Stimulated activated naive CD4-positive, alpha-beta T cell (primary cell): Measurements from ENCODE around the gene VAMP4.
"Not testable (repeated sequence)": the region's sequence is repeated elsewhere in the genome, so short reads cannot be mapped to it uniquely, and the experiment has no call there.

Experiments used
- DNase-seq, 6 experiments: peaks; one replicate each; lab custom pipeline; 2025; lab: John Stamatoyannopoulos, UW

Gene VAMP4

DNA sequence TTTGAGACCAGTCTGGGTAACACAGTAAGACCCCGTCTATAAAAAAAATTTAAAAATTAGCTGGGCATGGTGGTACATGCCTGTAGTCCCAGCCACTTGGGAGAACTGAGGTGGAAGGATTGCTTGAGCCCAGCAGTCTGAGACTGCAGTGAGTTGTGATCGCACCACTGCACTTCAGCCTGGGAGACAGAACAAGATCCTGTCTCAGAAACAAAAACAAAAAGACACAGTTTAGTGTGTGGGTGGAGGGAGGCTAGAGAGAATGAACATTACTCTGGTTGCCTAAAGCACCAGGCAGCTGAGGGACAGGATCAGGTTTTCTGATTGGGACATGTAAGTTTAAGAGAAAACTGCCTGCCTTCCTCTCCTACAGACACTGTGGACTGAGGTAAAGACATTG is 42.3 kb downstream of the VAMP4 start:
- no peak for DNase-seq

DNA sequence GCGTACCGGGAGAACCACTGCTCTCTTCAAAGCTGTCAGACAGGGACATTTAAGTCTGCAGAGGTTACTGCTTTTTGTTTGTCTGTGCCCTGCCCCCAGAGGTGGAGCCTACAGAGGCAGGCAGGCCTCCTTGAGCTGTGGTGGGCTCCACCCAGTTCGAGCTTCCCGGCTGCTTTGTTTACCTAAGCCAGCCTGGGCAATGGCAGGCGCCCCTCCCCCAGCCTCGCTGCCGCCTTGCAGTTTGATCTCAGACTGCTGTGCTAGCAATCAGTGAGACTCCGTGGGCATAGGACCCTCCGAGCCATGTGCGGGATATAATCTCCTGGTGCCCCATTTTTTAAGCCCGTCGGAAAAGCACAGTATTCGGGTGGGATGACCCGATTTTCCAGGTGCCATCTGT is 46.1 kb downstream of the VAMP4 start:
- not testable (repeated sequence) for DNase-seq

DNA sequence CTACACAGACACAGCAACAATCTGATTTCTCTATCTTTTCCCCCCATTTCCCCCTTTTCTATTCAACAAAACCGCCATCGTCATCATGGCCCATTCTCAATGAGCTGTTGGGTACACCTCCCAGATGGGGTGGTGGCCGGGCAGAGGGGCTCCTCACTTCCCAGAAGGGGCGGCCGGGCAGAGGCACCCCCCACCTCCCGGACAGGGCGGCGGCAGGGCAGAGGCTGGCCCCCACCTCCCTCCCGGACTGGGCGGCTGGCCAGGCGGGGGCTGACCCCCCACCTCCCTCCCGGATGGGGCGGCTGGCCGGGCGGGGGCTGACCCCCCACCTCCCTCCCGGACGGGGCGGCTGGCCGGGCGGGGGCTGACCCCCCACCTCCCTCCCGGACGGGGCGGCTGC is 48.3 kb downstream of the VAMP4 start:
- DNase-seq = not testable (repeated sequence)

- no peak for DNase-seq
Measured at GRCh38 chr1:171683870-171684269, 58.0 kb downstream of the VAMP4 start.

DNA sequence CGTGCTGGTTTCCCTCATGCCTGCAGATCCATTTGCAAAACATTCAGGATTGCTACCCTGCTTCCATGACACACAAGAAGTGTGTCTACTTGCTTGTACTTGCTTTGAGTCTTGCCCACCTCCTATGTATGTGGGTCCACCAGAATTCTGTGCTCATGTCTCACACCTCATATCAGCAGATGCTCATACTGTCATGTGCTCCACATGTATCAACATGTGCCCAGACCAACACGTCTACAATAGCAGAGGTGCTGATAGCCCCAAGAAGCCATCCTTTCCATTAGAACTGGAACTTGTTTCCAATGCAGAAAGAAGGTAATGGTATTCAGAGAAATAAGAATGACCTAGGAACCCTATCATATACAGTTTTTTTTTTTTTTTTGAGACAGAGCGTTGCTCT is 61.5 kb downstream of the VAMP4 start:
- DNase-seq = no peak

GRCh38 chr1:171676823-171677222 is 65.0 kb downstream of the VAMP4 start:
- no peak for DNase-seq

DNA sequence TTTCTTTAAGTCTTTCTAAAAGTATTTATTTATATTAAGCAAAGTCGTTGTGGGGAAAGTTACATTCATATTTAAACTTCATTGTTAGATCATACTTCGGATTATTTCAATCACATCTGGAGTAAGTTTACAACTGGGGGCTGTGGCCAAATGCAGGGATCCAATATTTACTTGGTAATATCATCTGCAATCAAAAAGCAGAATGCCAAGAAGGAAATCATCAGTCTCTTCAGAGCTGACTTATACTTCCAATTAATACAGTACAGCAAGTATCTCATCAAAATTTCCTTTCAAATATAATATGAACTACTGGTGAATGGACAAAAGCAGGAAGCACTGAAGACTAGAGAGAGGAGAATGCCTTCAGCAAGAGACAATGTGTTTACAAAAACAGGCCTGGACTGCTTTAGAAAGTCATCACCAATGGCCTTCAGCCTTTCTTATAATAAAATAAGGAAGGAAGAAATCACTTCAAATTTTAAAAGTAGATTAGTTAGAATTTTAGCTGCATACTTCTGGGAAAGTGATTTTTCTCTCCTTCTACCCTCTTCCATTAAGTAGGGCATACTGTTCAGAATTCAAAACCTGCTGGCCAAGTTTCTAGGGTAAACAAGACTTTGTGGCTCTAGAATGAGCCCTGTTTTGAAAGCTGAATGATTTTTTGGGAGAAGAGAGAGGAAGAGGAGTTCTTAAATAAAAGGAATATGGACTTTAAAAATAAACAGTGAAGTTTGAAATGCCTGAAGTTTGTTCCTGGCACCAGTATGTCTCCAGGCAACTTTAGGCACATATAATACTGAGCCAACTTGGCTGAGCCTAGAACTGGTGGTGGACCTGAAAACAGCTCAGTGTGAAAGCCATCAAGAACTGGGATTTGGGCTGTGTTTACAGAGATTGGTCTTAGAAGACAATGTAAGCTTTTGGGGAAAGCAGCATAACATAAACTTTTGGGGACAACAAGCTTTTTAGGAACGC is 67.1 kb downstream of the VAMP4 start:
- DNase-seq = no peak

GRCh38 chr1:171670739-171671138 is 71.1 kb downstream of the VAMP4 start:
- DNase-seq = no peak

DNA sequence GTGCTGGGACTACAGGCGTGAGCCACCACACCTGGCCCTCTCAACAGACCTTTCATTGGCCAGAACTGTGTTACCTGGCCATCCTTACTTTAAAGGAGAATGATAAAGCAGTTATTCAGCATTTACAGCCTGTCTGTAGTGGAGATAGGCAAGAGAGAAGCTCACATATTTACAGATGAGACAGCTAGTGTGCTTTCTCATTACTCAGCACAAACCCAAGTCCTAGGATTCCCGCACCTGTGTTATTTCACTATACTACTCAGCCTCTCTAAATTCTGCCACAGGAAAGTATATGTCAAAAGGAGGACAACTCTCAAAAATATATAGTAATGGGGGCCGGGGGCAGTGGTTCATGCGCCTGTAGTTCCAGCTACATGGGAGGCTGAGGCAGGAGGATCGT is 73.5 kb downstream of the VAMP4 start:
- DNase-seq = no peak

GRCh38 chr1:171666114-171666769 is 75.6 kb downstream of the VAMP4 start:
- DNase-seq = no peak

DNA sequence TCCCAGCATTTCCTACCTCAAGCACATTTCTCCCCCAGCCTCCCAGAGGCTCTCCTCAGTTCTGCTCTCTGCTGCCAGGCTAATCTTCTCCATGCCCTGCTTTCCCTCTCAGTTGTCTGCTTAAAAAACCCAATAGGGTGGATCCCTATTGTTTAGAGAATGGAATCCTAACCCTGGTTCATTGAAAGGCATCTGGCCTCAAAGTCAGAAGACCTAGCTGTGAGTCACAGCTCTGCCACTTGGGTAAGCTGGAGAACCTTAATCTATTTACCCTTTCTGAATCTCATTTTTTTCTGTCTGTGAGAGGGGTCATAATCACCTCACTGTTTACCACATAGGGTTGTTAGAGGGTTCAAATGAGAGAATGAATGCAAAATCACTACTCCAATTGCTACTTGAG is 76.9 kb downstream of the VAMP4 start:
- DNase-seq = no peak

DNA sequence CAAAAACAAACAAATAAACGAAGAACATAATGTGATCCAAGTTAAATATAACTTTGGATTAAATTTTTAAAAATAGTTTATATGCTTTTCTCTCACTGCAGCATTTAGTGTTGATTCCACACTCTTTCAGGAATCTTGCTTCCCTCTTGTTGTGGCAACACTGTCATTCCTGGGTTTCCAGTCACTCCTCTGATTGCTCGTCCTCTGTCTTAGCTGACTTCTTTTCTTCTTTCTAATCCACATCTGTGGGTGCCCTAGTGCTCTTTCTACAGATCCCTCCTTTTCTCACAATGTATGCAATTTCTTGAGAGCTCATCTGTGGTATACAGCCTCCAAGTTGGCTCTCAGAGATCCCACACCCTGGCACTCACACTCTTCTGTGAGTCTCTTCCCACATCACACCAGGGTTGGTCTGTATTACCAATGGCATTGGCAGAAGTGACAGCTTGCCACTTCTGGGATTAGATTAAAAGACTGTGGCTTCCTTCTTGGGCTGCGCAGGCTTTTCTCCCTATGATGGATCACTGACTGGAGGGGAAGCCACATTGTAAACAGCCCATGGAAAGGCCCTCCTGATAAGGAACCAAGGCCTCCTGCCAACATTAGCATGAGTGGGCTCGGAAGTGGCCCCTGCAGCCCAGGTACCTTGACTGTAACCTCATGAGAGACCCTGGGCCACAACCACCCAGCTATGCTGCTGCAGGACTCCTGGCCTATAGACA is 77.8 kb downstream of the VAMP4 start:
- no peak for DNase-seq

DNA sequence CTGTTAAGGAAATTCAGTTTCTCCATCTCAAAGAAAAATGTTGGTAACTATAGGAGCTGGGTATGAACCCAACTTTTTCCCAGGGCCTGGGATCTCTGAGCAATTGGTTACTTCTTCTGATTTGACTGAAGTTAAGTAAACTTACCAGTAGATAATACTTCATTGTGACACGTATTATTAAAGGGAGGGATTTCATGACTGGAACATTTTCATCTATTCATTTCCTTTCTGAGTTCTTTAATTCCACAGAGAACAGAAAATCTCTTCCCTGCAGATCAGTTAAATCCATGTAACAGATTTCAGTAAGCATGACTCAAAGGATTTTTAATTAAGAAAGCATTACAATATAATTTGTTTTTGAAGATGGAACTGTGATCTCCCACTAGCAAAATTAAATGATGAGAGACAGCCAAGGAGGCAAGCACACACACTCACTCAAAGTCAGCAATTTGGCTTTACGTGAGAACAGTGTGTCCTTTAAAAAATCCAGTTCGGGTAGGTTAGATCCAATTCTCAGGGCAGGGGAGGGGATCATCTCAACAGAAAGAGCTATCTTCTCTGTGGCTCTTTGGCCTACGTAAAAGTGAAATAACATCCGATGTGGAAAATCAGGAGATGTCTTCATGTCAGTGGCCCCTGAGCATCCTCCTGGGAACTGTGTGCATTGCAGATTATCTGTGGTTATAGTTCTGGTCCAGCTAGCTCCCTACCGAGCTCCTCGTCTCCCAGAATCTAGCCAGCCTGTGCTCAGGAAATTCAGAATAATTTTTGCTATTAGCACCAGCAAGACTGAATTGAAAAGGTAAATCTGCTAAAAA is 78.6 kb downstream of the VAMP4 start:
- no peak for DNase-seq

- DNase-seq = no peak
Measured at GRCh38 chr1:171661076-171661650, 80.7 kb downstream of the VAMP4 start.

- not testable (repeated sequence) for DNase-seq
Measured at GRCh38 chr1:171656206-171656605, 85.7 kb downstream of the VAMP4 start.

- no peak for DNase-seq
Measured at GRCh38 chr1:171655746-171656116, 86.1 kb downstream of the VAMP4 start.

GRCh38 chr1:171654942-171655745 is 86.7 kb downstream of the VAMP4 start:
- peak in 5 of 6 experiments; percentile 4 to 49 (median 38) for DNase-seq

DNA sequence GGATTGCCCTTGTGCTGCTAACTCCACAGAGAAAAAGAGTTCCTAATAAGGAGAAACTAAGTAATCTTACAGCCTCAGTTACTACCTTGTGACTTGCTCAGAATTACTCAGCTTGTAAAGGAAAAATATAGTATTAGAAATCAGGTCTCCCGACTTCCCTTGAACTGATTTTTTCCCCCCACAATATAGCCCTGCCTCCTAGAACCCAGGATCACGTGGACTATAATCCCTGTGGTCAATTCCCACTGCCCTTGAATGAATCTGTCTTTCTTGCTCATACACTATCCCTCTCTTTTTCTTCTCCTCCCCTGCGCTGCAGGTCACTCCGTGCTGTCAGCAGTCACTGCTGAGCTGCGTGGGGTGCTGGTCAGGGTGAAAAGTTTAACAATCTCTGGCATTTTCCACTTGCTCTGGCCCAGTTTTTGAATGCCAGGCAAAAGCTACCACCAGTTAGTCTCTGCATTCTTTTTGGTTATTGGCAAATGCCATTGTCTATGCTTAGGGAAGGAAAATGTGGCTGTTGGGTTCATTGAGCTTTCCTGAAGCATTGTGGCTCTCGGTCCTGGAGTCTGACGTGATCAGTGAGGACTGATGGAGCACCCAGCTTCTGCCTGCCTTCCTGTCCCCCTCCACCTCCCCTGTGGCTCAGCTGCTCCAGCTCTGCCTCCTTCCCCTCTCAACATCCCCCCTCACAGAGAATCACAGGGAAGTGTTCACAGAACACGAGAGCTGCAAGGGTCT is 87.5 kb downstream of the VAMP4 start:
- no peak for DNase-seq

- DNase-seq = no peak
Measured at GRCh38 chr1:171653796-171654195, 88.1 kb downstream of the VAMP4 start.
